Ectodermal cell (in vitro differentiated cells): ENCODE data around the gene PNLDC1. TPM values are rescaled to one million over a fixed set of nuclear protein-coding genes. Genes with fewer than 3 reads are reported as not detected.
A peak's percentile ranks its signal among the peaks of the same experiment; 100 is the strongest.

Source experiments
- H3K27ac ChIP-seq: 2 replicates; pipeline ENCODE4 v1.7.0; 2013; ENCODE audit warnings: mild to moderate bottlenecking, low read depth, low read length; ENCODE audit not compliant: insufficient read depth, poor library complexity, severe bottlenecking
- H3K27me3 ChIP-seq: 2 replicates; pipeline ENCODE4 v1.7.0; 2013; ENCODE audit warnings: mild to moderate bottlenecking, low read length; ENCODE audit not compliant: insufficient read depth, control insufficient read depth, poor library complexity, severe bottlenecking
- H3K36me3 ChIP-seq: one replicate; pipeline ENCODE4 v1.7.0; 2013; ENCODE audit warnings: low read length; ENCODE audit not compliant: control insufficient read depth, insufficient read depth
- H3K4me1 ChIP-seq: one replicate; pipeline ENCODE4 v1.7.0; 2013; ENCODE audit warnings: low read length; ENCODE audit not compliant: control insufficient read depth, insufficient read depth
- H3K4me3 ChIP-seq: 2 replicates; pipeline ENCODE4 v1.7.0; 2013; ENCODE audit warnings: low read depth, low read length, control low read depth; ENCODE audit not compliant: insufficient read depth
- H3K9me3 ChIP-seq: 2 replicates; pipeline ENCODE4 v1.7.0; 2013; ENCODE audit warnings: mild to moderate bottlenecking, low read length, moderate library complexity; ENCODE audit not compliant: control insufficient read depth
- WGBS, 2 experiments: methylation state at CpG; one replicate each; pipeline ENCODE4 v1.1.7; 2013; ENCODE audit warnings: missing lambda C conversion rate in 2 of 2; 5-methylcytosine and 5-hydroxymethylcytosine counted together
- polyA plus RNA-seq, 4 experiments: library from polyadenylated mRNA; stranded (reverse); fragments of 50-300 nt; gene quantifications; one replicate each; pipeline ENCODE4 v1.2.3, GENCODE V29; 2013

PNLDC1 gene, protein sequence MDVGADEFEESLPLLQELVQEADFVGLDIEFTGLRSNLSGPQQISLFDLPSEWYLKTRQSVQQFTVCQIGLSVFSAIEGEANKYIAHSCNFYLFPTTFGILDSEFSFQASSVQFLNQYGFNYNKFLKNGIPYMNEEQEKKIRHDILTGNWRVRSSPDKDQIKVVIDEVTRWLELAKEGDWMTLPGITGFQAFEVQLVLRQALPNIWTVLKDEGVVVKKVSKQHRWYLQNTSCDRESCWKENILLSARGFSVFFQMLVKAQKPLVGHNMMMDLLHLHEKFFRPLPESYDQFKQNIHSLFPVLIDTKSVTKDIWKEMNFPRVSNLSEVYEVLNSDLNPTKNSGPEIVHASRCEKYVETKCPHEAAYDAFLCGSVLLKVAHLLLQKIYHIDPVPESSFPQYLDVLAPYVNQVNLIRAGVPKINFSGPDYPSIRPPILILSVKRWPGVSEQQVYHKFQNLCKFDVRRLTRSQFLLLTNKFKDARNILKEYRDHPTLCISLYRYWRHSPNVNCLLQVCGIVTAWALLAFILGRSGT
- not detected for polyA plus RNA-seq (2013, experiment 1 of 4)
- polyA plus RNA-seq (2013, experiment 2 of 4), result 0.23 TPM
- polyA plus RNA-seq (2013, experiment 3 of 4), result 0.37 TPM
- polyA plus RNA-seq (2013, experiment 4 of 4), result not detected

DNA sequence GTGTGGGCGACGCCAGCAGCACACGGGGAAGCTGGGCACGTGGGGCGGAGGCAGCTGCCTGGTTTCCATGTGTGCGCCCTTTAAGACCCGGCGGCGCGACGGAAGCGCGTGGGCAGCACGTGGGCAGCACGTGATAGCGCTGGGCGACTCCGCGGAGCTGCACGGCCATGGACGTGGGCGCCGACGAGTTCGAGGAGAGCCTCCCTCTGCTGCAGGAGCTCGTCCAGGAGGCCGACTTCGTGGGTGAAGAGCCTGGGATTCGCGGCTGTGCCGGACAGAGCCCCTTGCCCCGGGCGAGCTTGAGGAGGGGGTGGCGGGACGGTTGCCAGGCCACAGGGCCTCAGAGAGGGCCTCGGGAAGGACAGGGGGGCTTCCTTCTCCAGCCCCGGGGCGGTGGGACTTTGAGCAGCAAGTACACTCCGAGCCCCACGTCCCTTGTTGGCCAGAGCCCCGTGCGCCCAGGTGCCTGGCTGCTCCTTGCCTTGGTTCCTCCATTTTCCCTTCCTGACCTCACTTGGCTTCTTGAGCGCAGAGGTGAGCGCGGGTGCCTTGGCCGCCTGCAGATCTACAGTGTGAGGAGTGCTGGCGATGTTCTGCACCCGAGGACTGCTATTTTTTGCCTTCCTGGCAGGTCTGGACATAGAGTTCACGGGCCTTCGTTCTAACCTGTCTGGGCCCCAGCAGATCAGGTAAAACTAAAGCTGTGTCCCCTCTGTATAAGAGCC is at the start of gene PNLDC1:
Gene PNLDC1, plus strand, starts transcription at position 136 of the 725 bp plus-strand sequence. Its CDS starts 32 bp downstream, at position 168.
- WGBS, 2 experiments, result 95% methylated on average over 50 of the region's 50 CpGs
- no peak within 1 kb of the TSS for H3K4me3 ChIP-seq

GRCh38 chr6:159751448-159751847 is 48.6 kb upstream of the PNLDC1 start:
- Histone ChIP-seq H3K4me3 (no peak overlapping the region), H3K27ac (no peak overlapping the region), H3K27me3 (no peaks in the 10 kb centered on the region), H3K4me1 (no peaks in the 10 kb centered on the region), H3K9me3 (no peaks in the 10 kb centered on the region), H3K36me3 (peaks cover 55% of the 10 kb centered on the region)
- WGBS, 2 experiments, result 96 to 98% methylated on average over 2 to 3 of the region's 3 CpGs

More for the DNA sequence above, at the start of gene PNLDC1:
- Histone ChIP-seq H3K4me1 (no peaks in the 10 kb centered on the region), H3K27me3 (no peaks in the 10 kb centered on the region), H3K36me3 (peaks cover 13% of the 10 kb centered on the region), H3K27ac (no peak within 1 kb of the TSS), H3K9me3 (no peaks in the 10 kb centered on the region)

GRCh38 chr6:159753081-159753872 is 46.8 kb upstream of the PNLDC1 start:
- H3K9me3 ChIP-seq, result no peaks in the 10 kb centered on the region
- H3K4me1 ChIP-seq, result no peaks in the 10 kb centered on the region
- no peak overlapping the region for H3K4me3 ChIP-seq
- WGBS, 2 experiments, result 95 to 96% methylated on average over 5 of the region's 6 CpGs
- H3K36me3 ChIP-seq, result peaks cover 54% of the 10 kb centered on the region
- no peak overlapping the region for H3K27ac ChIP-seq
- H3K27me3 ChIP-seq, result no peaks in the 10 kb centered on the region

DNA sequence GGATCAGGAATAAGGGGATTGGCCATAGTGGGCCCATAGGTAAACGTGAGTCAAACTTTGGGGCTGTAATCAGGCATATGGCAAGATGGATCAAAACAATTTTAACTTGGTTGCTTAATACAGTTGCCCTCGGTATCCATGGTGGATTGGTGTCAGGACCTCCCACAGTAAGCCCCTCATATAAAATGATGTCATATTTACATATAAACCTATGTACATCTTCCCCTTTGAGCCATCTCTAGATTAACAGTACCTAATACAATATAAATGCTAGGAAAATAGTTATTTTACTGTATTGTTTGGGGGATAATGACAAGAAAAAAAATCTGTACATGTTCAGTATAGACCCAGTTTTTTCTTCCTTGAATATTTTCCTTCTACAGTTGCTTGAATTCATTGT is 45.7 kb upstream of the PNLDC1 start:
- H3K27ac ChIP-seq, result no peak overlapping the region

DNA sequence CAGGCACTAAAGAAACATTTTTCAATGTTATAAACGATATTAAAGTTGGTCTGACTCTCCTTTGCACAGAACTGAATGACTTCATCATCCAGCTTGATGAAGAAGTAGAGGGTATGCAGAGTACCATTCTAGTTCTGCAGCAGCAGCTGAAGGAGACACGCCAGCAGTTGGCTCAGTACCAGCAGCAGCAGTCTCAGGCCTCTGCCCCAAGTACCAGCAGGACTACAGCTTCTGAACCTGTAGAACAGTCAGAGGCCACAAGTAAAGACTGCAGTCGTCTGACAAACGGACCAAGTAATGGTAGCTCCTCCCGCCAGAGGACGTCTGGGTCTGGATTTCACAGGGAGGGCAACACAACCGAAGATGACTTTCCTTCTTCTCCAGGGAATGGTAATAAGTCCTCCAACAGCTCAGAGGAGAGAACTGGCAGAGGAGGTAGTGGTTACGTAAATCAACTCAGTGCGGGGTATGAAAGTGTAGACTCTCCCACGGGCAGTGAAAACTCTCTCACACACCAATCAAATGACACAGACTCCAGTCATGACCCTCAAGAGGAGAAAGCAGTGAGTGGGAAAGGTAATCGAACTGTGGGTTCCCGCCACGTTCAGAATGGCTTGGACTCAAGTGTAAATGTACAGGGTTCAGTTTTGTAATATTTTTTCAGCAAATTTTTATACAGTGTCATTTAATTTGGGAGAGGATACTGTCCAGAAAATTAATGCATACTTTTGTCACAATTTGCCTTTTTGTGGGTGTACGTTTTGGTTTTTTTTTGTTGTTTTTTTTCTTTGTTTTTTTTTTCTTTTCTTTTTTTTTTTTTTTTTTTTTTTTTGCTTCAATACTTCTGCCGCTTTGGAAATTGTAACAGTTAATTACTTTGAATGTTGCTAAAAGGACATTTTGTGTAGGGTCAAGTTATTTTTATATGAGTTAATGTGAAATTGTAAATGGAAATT is 44.8 kb upstream of the PNLDC1 start:
- no peak overlapping the region for H3K4me3 ChIP-seq
- H3K4me1 ChIP-seq, result peaks cover under 1% of the 10 kb centered on the region
- H3K36me3 ChIP-seq, result peaks cover 52% of the 10 kb centered on the region
- H3K27ac ChIP-seq, result no peak overlapping the region
- no peaks in the 10 kb centered on the region for H3K27me3 ChIP-seq
- no peaks in the 10 kb centered on the region for H3K9me3 ChIP-seq
- WGBS, 2 experiments, result 84 to 96% methylated on average over 11 to 14 of the region's 15 CpGs

More for the DNA sequence above, 45.7 kb upstream of the PNLDC1 start:
- WGBS, 2 experiments, result 96% methylated on average over 2 of the region's 2 CpGs
- Histone ChIP-seq H3K27me3 (no peaks in the 10 kb centered on the region), H3K9me3 (no peaks in the 10 kb centered on the region), H3K4me1 (no peaks in the 10 kb centered on the region), H3K36me3 (peaks cover 56% of the 10 kb centered on the region), H3K4me3 (no peak overlapping the region)

DNA sequence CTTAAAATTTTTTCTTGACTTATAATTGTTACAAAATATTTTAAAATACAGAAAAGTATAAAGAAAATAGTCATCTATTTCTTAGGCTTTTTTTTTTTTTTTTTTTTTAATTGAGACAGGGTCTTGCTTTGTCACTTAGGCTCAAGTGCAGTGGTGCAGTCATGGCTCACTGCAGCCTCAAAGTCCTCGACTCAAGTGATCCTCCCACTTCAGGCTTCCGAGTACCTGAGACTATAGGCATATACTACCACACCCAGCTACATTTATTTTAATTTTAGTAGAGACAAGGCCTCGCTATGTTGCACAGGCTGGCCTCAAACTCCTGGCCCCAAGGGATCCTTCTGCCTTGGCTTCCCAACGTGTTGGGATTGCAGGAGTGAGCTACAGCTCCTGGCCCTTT is 43.6 kb upstream of the PNLDC1 start:
- Histone ChIP-seq H3K36me3 (peaks cover 49% of the 10 kb centered on the region), H3K9me3 (no peaks in the 10 kb centered on the region), H3K4me1 (peaks cover 9% of the 10 kb centered on the region), H3K27ac (no peak overlapping the region), H3K4me3 (no peak overlapping the region), H3K27me3 (no peaks in the 10 kb centered on the region)
- 95 to 99% methylated on average over 4 of the region's 4 CpGs for WGBS, 2 experiments

DNA sequence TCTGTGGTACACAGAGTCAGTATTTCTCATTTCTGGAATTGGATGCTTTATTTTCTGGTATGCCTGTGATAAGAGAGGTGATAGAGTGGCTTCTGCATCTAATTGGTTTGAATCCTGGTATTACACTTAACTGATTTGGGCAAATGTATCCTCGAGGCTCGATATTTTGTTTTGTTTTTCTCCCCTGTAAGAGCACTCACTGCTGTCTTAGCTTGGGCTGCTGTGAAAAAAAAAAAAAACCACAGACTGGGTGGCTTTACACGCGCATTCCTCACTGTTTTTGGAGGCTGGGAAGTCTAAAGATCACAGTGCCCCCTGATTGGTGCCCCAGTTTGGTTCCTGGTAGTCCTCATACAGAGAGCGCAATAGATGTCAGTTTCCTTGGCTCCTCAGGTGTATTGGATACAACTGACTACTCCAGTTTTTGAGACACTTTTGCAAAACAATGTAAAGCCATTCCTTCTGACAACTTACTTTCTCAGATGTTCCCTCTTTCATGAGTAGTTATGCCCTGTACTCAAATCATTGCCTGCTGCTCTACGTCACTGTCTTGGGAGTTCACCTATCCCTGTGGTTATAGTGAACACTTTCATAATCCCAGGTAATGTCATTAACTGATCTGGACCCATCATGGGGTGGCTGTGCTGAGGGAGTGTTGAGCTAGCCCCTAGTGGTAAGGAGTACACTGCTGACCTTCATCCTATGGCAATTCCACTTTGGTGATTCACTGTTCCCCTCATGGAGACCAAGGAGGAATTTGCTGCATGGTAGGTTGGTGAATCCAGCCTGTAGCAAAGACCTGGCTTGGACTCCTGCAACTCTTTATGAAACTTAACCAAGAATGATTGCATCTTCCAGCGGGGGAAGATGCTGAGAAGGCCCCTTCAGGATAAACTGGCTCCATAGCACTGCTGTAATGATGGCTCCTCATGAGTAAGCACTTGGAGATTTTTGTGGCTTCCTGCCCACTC is 41.8 kb upstream of the PNLDC1 start:
- Histone ChIP-seq H3K27me3 (no peaks in the 10 kb centered on the region), H3K36me3 (peaks cover 35% of the 10 kb centered on the region), H3K27ac (peak overlapping the region; percentile 30), H3K9me3 (no peaks in the 10 kb centered on the region), H3K4me3 (no peak overlapping the region), H3K4me1 (peaks cover 9% of the 10 kb centered on the region)
- 94 to 97% methylated on average over 7 of the region's 7 CpGs for WGBS, 2 experiments

- H3K4me3 ChIP-seq, result no peak overlapping the region
- H3K27ac ChIP-seq, result no peak overlapping the region
- H3K27me3 ChIP-seq, result no peaks in the 10 kb centered on the region
- peaks cover 21% of the 10 kb centered on the region for H3K36me3 ChIP-seq
- H3K9me3 ChIP-seq, result no peaks in the 10 kb centered on the region
- H3K4me1 ChIP-seq, result peaks cover 9% of the 10 kb centered on the region
- WGBS, 2 experiments, result no CpG with 5 or more reads among the region's 2 CpGs
Observed at GRCh38 chr6:159759645-159760044, 40.4 kb upstream of the PNLDC1 start.
